Endothelial cell of umbilical vein (primary cell): ENCODE data around the gene PIGW. TPM values are rescaled to one million over a fixed set of nuclear protein-coding genes. Genes with fewer than 3 reads are reported as not detected.

ENCODE experiments used
- BruUV-seq: library from RNA; stranded (reverse); fragments of 400-500 nt; replicated peaks from 2 replicates; lab custom pipeline; 2021; lab: Mats Ljungman, UMichigan
- CTCF ChIA-PET: fragments of 300-600, 350-600 bp; sonication (Branson Sonifier 250); formaldehyde crosslinking; loops from one replicate; lab custom pipeline; 2021; ENCODE audit warnings: antibody characterized with exemption, inconsistent platforms; lab: Charles Lee
- POLR2A ChIA-PET: fragments of 300-600, 350-600 bp; sonication (Branson Sonifier 250); formaldehyde crosslinking; loops from one replicate; lab custom pipeline; 2021; ENCODE audit warnings: antibody characterized with exemption, inconsistent platforms; lab: Charles Lee
- DNase-seq: peaks from one replicate; pipeline ENCODE4 v3.0.0-alpha.2; 2011; ENCODE audit warnings: low read depth, low spot score
- FAIRE-seq: peaks from 2 replicates; lab custom pipeline; 2011; peaks lifted over from hg19 to GRCh38; lab: Jason Lieb, UNC
- H2AFZ ChIP-seq: 2 replicates; pipeline ENCODE4 v1.6.0; 2012; ENCODE audit warnings: low read depth, low read length, control low read depth, inconsistent platforms
- H3K27ac ChIP-seq: 2 replicates; pipeline ENCODE4 v1.5.1; 2011; ENCODE audit warnings: low read depth, mild to moderate bottlenecking, control low read depth, low read length, moderate library complexity; ENCODE audit not compliant: insufficient read depth
- H3K27me3 ChIP-seq, 2 experiments: 2 replicates each; pipeline versions ENCODE4 v1.6.0 to v1.6.1; 2011; ENCODE audit warnings: low read length in 2 of 2, mixed read lengths in 1 of 2; ENCODE audit not compliant: control insufficient read depth in 2 of 2, insufficient read depth in 2 of 2
- H3K36me3 ChIP-seq, 2 experiments: 2 replicates in 1 of 2; 3 replicates in 1 of 2; pipeline ENCODE4 v1.5.1; 2011; ENCODE audit warnings: low read length in 2 of 2, mild to moderate bottlenecking in 1 of 2, moderate library complexity in 1 of 2; ENCODE audit not compliant: control insufficient read depth in 2 of 2, insufficient read depth in 2 of 2; ENCODE audit errors: extremely low read depth in 1 of 2
- H3K4me1 ChIP-seq: 3 replicates; pipeline ENCODE4 v1.5.1; 2011; ENCODE audit warnings: mild to moderate bottlenecking, low read length; ENCODE audit not compliant: control insufficient read depth, insufficient read depth; ENCODE audit errors: extremely low read depth
- H3K4me2 ChIP-seq: 2 replicates; pipeline ENCODE4 v1.6.1; 2011; ENCODE audit warnings: low read length, control low read depth, mixed read lengths; ENCODE audit not compliant: insufficient read depth
- H3K4me3 ChIP-seq, 3 experiments: fragments of 200-600 bp in 1 of 3; sonication (generic), shearing (Covaris generic) in 1 of 3; replicated peaks in 1 of 3; 2 replicates each; pipeline ENCODE4 v1.5.1; 2011 to 2016; ENCODE audit warnings: control low read depth in 3 of 3, low read length in 3 of 3, mild to moderate bottlenecking in 2 of 3, inconsistent platforms in 1 of 3, low read depth in 1 of 3, moderate library complexity in 1 of 3; ENCODE audit not compliant: insufficient read depth in 1 of 3
- H3K79me2 ChIP-seq: 2 replicates; pipeline ENCODE4 v1.6.0; 2012; ENCODE audit warnings: low read length, inconsistent platforms; ENCODE audit not compliant: control insufficient read depth, insufficient read depth
- H3K9ac ChIP-seq: replicated peaks from 2 replicates; pipeline ENCODE3; 2011; ENCODE audit warnings: low read length, control low read depth; ENCODE audit not compliant: insufficient read depth; ENCODE audit errors: extremely low read depth
- H3K9me1 ChIP-seq: replicated peaks from 3 replicates; pipeline ENCODE4 v1.6.0; 2011; ENCODE audit warnings: mild to moderate bottlenecking, low read length; ENCODE audit not compliant: control insufficient read depth, insufficient read depth; ENCODE audit errors: extremely low read depth
- H3K9me3 ChIP-seq: replicated peaks from 2 replicates; pipeline ENCODE4 v1.5.1; 2012; ENCODE audit warnings: low read length, inconsistent platforms; ENCODE audit not compliant: control insufficient read depth, insufficient read depth
- H4K20me1 ChIP-seq: replicated peaks from 2 replicates; pipeline ENCODE3; 2011; ENCODE audit warnings: mild to moderate bottlenecking, low read length; ENCODE audit not compliant: control insufficient read depth, insufficient read depth; ENCODE audit errors: extremely low read depth
- EZH2 ChIP-seq: IDR thresholded peaks from 2 replicates; pipeline ENCODE4 v1.6.1; 2012; ENCODE audit warnings: borderline replicate concordance, low read depth, mild to moderate bottlenecking, moderate library complexity, low read length, inconsistent platforms; ENCODE audit not compliant: severe bottlenecking
- FOS ChIP-seq: IDR thresholded peaks from 2 replicates; pipeline ENCODE4 v1.6.1; 2011; ENCODE audit warnings: mild to moderate bottlenecking, low read length, moderate library complexity, borderline replicate concordance; ENCODE audit not compliant: insufficient read depth
- GATA2 ChIP-seq: IDR thresholded peaks from 2 replicates; pipeline ENCODE4 v1.7.0; 2011; ENCODE audit warnings: low read depth, mild to moderate bottlenecking, moderate library complexity, mixed read lengths, low read length; ENCODE audit not compliant: insufficient read length, insufficient read depth
- JUN ChIP-seq: IDR thresholded peaks from 2 replicates; pipeline ENCODE4 v1.6.1; 2011; ENCODE audit warnings: borderline replicate concordance, low read depth; ENCODE audit not compliant: insufficient read length, insufficient read depth
- MYC ChIP-seq: IDR thresholded peaks from one replicate; pipeline ENCODE4 v1.6.1; 2011; ENCODE audit warnings: mild to moderate bottlenecking, low read depth, low read length
- POLR2A ChIP-seq: IDR thresholded peaks from 2 replicates; pipeline ENCODE4 v1.6.1; 2012; ENCODE audit warnings: low read depth, mild to moderate bottlenecking, control low read depth, low read length
- POLR2AphosphoS5 ChIP-seq: IDR thresholded peaks from 2 replicates; pipeline ENCODE4 v1.6.1; 2012; ENCODE audit warnings: low read depth, mild to moderate bottlenecking, control low read depth, low read length, moderate library complexity; ENCODE audit not compliant: insufficient read depth
- dilution Hi-C: fragments of 300-500 bp; cut with MboI; formaldehyde crosslinking; loops from one replicate; pipeline ENCODE4 v1.15.0; 2019; ENCODE audit warnings: low sequenced_read_pairs; ENCODE audit not compliant: extremely low pct_ligation_motif_present
- intact Hi-C: fragments of 100-400 bp; cut with micrococcal nuclease; formaldehyde crosslinking; loops from one replicate; pipeline ENCODE4 v1.10.0; 2022
- polyA plus RNA-seq, 4 experiments: library from polyadenylated mRNA; depleted of rRNA in 3 of 4; stranded (reverse) in 3 of 4; unstranded in 1 of 4; fragments of >200 nt; gene quantifications; 2 replicates each; pipeline versions ENCODE4 v1.2.1 to v1.2.3, GENCODE V29; 2011 to 2012; ENCODE audit warnings: missing spikeins in 1 of 4
- total RNA-seq: library from RNA; stranded (reverse); gene quantifications from 2 replicates; pipeline ENCODE4 v1.2.3, GENCODE V29; 2021
- TF ChIP-seq, protein P1 (sequence below), 2 donors: IDR thresholded peaks; 1 replicate in 1 of 2; 2 replicates in 1 of 2; pipeline ENCODE4 v1.5.1; 2011; ENCODE audit warnings: low read length in 2 of 2, mild to moderate bottlenecking in 2 of 2, moderate library complexity in 2 of 2, control low read depth in 1 of 2, inconsistent platforms in 1 of 2, low read depth in 1 of 2; ENCODE audit not compliant: insufficient read depth in 1 of 2; ENCODE audit errors: extremely low read depth in 1 of 2
- TF ChIP-seq, protein P2 (sequence below): IDR thresholded peaks from 2 replicates; pipeline ENCODE4 v1.6.1; 2011; ENCODE audit not compliant: insufficient read depth, insufficient read length

PIGW gene
- total and polyA plus RNA-seq, 2 donors (not counting 3 experiments of a cell fraction or from before 2014, with no cell fraction given) = 5.9 to 13.1 TPM

DNA sequence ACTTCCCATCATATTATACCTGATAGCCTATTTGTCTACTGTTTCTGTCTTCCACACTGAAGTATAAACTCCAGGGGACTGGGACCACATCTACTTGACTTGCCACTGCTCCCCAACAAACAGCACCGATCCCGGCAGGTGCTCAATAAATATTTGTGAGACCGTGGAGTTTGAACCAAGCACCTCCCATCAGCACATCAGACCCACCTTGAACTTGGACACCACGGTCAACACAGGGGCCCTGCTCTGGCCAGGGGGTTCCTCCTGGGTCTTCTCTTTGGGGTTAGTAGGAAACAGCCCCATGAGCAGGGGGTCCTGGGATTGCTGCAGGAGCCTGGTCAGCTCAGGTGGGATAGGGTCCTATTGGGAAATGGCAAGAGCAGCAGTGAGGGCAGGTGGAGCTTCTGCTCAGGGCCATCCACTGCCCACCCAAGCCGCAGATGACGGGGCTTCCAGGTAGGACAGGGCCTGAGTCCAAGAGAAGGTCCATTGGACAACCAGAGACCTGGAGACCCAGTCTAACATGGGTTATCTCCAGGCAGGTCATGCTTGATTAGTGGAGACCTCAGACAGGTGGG, 28.4 kb upstream of the PIGW start:
- H3K9me3 ChIP-seq = no peaks in the 10 kb centered on the region
- dilution Hi-C loops (no loop called here), intact Hi-C loops (no loop called here)
- H3K4me2 ChIP-seq = no peak overlapping the region
- no peak overlapping the region for H3K9ac ChIP-seq
- H3K9me1 ChIP-seq = no peaks in the 10 kb centered on the region
- ChIA-PET POLR2A (no interaction called here), CTCF (interaction anchor here (1.9 kb wide), 1 partner anchor 14 kb away, joined by 6 read pairs; no protein-coding TSS in a partner anchor)
- no peaks in the 10 kb centered on the region for H3K79me2 ChIP-seq
- no peak for TF ChIP-seq JUN
- no peak for TF ChIP-seq POLR2AphosphoS5
- TF ChIP-seq, protein P1, sequence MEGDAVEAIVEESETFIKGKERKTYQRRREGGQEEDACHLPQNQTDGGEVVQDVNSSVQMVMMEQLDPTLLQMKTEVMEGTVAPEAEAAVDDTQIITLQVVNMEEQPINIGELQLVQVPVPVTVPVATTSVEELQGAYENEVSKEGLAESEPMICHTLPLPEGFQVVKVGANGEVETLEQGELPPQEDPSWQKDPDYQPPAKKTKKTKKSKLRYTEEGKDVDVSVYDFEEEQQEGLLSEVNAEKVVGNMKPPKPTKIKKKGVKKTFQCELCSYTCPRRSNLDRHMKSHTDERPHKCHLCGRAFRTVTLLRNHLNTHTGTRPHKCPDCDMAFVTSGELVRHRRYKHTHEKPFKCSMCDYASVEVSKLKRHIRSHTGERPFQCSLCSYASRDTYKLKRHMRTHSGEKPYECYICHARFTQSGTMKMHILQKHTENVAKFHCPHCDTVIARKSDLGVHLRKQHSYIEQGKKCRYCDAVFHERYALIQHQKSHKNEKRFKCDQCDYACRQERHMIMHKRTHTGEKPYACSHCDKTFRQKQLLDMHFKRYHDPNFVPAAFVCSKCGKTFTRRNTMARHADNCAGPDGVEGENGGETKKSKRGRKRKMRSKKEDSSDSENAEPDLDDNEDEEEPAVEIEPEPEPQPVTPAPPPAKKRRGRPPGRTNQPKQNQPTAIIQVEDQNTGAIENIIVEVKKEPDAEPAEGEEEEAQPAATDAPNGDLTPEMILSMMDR (IDR thresholded peaks at IDR 0.05; ENCODE audit: extremely low read depth in 1 of 2, insufficient read depth in 1 of 2, low read depth in 1 of 2, low read length in 2 of 2) = no peak
- TF ChIP-seq POLR2A = no peak
- no peak for TF ChIP-seq FOS
- TF ChIP-seq, protein P2, sequence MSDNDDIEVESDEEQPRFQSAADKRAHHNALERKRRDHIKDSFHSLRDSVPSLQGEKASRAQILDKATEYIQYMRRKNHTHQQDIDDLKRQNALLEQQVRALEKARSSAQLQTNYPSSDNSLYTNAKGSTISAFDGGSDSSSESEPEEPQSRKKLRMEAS = no peak
- no peak for TF ChIP-seq MYC
- TF ChIP-seq GATA2 = no peak
- no peak for TF ChIP-seq EZH2
- H3K4me1 ChIP-seq = no peaks in the 10 kb centered on the region
- H2AFZ ChIP-seq = no peak overlapping the region
- peaks cover 6 to 21% of the 10 kb centered on the region in 2 experiments for H3K36me3 ChIP-seq
- no peak overlapping the region for H3K27ac ChIP-seq
- H3K27me3 ChIP-seq = no peaks in the 10 kb centered on the region
- FAIRE-seq (no peak), DNase-seq (no peak)
- H4K20me1 ChIP-seq = no peaks in the 10 kb centered on the region
- no peak overlapping the region for H3K4me3 ChIP-seq
- no TSS peak for BruUV-seq
